ENCODE measurements around the gene LRRC75A.

LRRC75A gene

GRCh38 chr17:16491131-16491702 is 776 bp downstream of the LRRC75A start:
- TF ChIP-seq REST (IDR thresholded peaks at IDR 0.05; ENCODE audit: insufficient read depth in 1 of 2, low read depth in 2 of 2, low read length in 2 of 2) (no peak), SIN3A (IDR thresholded peaks at IDR 0.05; ENCODE audit: borderline replicate concordance, insufficient read depth, low read length) (no peak), FOXP2 (optimal IDR thresholded peaks at IDR 0.05; ENCODE audit: borderline replicate concordance, extremely low read depth, extremely low read length, insufficient read depth) (no peak), POLR2AphosphoS5 (IDR thresholded peaks at IDR 0.05; ENCODE audit: low read depth, low read length) (no peak), TAF1 (IDR thresholded peaks at IDR 0.05; ENCODE audit: borderline replicate concordance, insufficient read depth, low read length) (no peak)

- no peak for TF ChIP-seq FOXP2 (optimal IDR thresholded peaks at IDR 0.05; ENCODE audit: borderline replicate concordance, extremely low read depth, extremely low read length, insufficient read depth)
- TF ChIP-seq REST (IDR thresholded peaks at IDR 0.05; ENCODE audit: insufficient read depth in 1 of 2, low read depth in 2 of 2, low read length in 2 of 2), result no peak
- no peak for TF ChIP-seq POLR2AphosphoS5 (IDR thresholded peaks at IDR 0.05; ENCODE audit: low read depth, low read length)
- no peak for TF ChIP-seq SIN3A (IDR thresholded peaks at IDR 0.05; ENCODE audit: borderline replicate concordance, insufficient read depth, low read length)
- no peak for TF ChIP-seq TAF1 (IDR thresholded peaks at IDR 0.05; ENCODE audit: borderline replicate concordance, insufficient read depth, low read length)
Observed at GRCh38 chr17:16489431-16489830, 2.6 kb downstream of the LRRC75A start.

- TF ChIP-seq TAF1 (IDR thresholded peaks at IDR 0.05; ENCODE audit: borderline replicate concordance, insufficient read depth, low read length) (no peak), REST (IDR thresholded peaks at IDR 0.05; ENCODE audit: insufficient read depth in 1 of 2, low read depth in 2 of 2, low read length in 2 of 2) (no peak), FOXP2 (optimal IDR thresholded peaks at IDR 0.05; ENCODE audit: borderline replicate concordance, extremely low read depth, extremely low read length, insufficient read depth) (no peak)
Observed at GRCh38 chr17:16488968-16489337, 3.0 kb downstream of the LRRC75A start.

GRCh38 chr17:16488186-16488967 is 3.6 kb downstream of the LRRC75A start:
- TF ChIP-seq TAF1 (IDR thresholded peaks at IDR 0.05; ENCODE audit: borderline replicate concordance, insufficient read depth, low read length) (no peak), FOXP2 (optimal IDR thresholded peaks at IDR 0.05; ENCODE audit: borderline replicate concordance, extremely low read depth, extremely low read length, insufficient read depth) (no peak), SIN3A (IDR thresholded peaks at IDR 0.05; ENCODE audit: borderline replicate concordance, insufficient read depth, low read length) (no peak), REST (IDR thresholded peaks at IDR 0.05; ENCODE audit: insufficient read depth in 1 of 2, low read depth in 2 of 2, low read length in 2 of 2) (no peak), POLR2AphosphoS5 (IDR thresholded peaks at IDR 0.05; ENCODE audit: low read depth, low read length) (no peak)
